Activated CD4-positive, alpha-beta T cell treated with anti-CD3 and anti-CD28 coated beads for 36 hours (primary cell): ENCODE measurements around the gene KCNA4. TPM values are rescaled to one million over a fixed set of nuclear protein-coding genes. Genes with fewer than 3 reads are reported as not detected.
A peak's percentile ranks its signal among the peaks of the same experiment; 100 is the strongest.
"Not testable (repeated sequence)": the region's sequence is repeated elsewhere in the genome, so short reads cannot be mapped to it uniquely, and the experiment has no call there.

ENCODE experiments used
- ATAC-seq: fragments of 200-7000 bp; cut with Tn5 transposase; one replicate; pipeline ENCODE4 v1.10.0; 2021; ENCODE audit warnings: mild to moderate bottlenecking, moderate library complexity
- CTCF ChIA-PET: fragments of 350-600 bp; sonication (Branson Sonifier 250); formaldehyde crosslinking; loops from one replicate; lab custom pipeline; 2021; ENCODE audit warnings: antibody characterized with exemption; lab: Charles Lee
- POLR2A ChIA-PET: fragments of 350-600 bp; sonication (Branson Sonifier 250); formaldehyde crosslinking; loops from one replicate; lab custom pipeline; 2021; ENCODE audit warnings: antibody characterized with exemption, inconsistent platforms; lab: Charles Lee
- DNase-seq: peaks from one replicate; pipeline ENCODE4 v3.0.0-alpha.2; 2020
- H3K27ac Mint-ChIP-seq: one replicate; pipeline ENCODE4 v1.8.0; 2021; ENCODE audit warnings: mixed read lengths
- H3K27me3 Mint-ChIP-seq: one replicate; pipeline ENCODE4 v1.8.0; 2021; ENCODE audit warnings: mixed read lengths
- H3K36me3 Mint-ChIP-seq: one replicate; pipeline ENCODE4 v1.8.0; 2021; ENCODE audit warnings: low read depth, mixed read lengths
- H3K4me1 Mint-ChIP-seq: one replicate; pipeline ENCODE4 v1.8.0; 2021; ENCODE audit warnings: mixed read lengths
- H3K4me3 Mint-ChIP-seq: one replicate; pipeline ENCODE4 v1.8.0; 2021; ENCODE audit warnings: mild to moderate bottlenecking, moderate library complexity, mixed read lengths
- H3K9me3 Mint-ChIP-seq: one replicate; pipeline ENCODE4 v1.8.0; 2021; ENCODE audit warnings: low read depth, mixed read lengths
- intact Hi-C, 2 experiments: fragments of 100-400 bp; cut with DNase I in 1 of 2; cut with micrococcal nuclease in 1 of 2; formaldehyde crosslinking; loops; one replicate each; pipeline versions ENCODE4 v1.14.2 to v1.15.1; 2022 to 2024; cut with DNase I, micrococcal nuclease
- total RNA-seq, 2 experiments: library from RNA; stranded (reverse); gene quantifications; one replicate each; pipeline ENCODE4 v1.2.3, GENCODE V29; 2021

KCNA4 gene
- total RNA-seq, 2 experiments from 2014 or later = not detected

- DNase-seq (no peak), ATAC-seq (no peak)
- no peaks in the 10 kb centered on the region for H3K4me1 Mint-ChIP-seq
- no peaks in the 10 kb centered on the region for H3K27me3 Mint-ChIP-seq
- no peaks in the 10 kb centered on the region for H3K36me3 Mint-ChIP-seq
- no peak overlapping the region for H3K4me3 Mint-ChIP-seq
- CTCF ChIA-PET = no interaction called here
- no peak overlapping the region for H3K27ac Mint-ChIP-seq
- H3K9me3 Mint-ChIP-seq = peaks cover 8% of the 10 kb centered on the region
- intact Hi-C loops = no loop called here
- POLR2A ChIA-PET = no interaction called here
Observed at GRCh38 chr11:29989174-29989970, 27.5 kb downstream of the KCNA4 start.

- Mint-ChIP-seq H3K27me3 (no peaks in the 10 kb centered on the region), H3K27ac (no peak overlapping the region), H3K4me3 (no peak overlapping the region), H3K9me3 (peaks cover 4% of the 10 kb centered on the region), H3K4me1 (no peaks in the 10 kb centered on the region), H3K36me3 (no peaks in the 10 kb centered on the region)
- ATAC-seq = no peak
- CTCF ChIA-PET = no interaction called here
- no peak for DNase-seq
- intact Hi-C loops = no loop called here
- POLR2A ChIA-PET = no interaction called here
Observed at GRCh38 chr11:29985248-29985647, 31.6 kb downstream of the KCNA4 start.

GRCh38 chr11:29984544-29984943 is 32.3 kb downstream of the KCNA4 start:
- Mint-ChIP-seq H3K36me3 (no peaks in the 10 kb centered on the region), H3K27me3 (no peaks in the 10 kb centered on the region), H3K9me3 (peaks cover 2% of the 10 kb centered on the region), H3K4me3 (no peak overlapping the region), H3K27ac (no peak overlapping the region), H3K4me1 (no peaks in the 10 kb centered on the region)
- intact Hi-C loops = no loop called here
- ATAC-seq = no peak
- ChIA-PET CTCF (no interaction called here), POLR2A (no interaction called here)
- DNase-seq = no peak

GRCh38 chr11:29978549-29978948 is 38.3 kb downstream of the KCNA4 start:
- intact Hi-C loops = no loop called here
- ChIA-PET CTCF (no interaction called here), POLR2A (no interaction called here)
- ATAC-seq (no peak), DNase-seq (no peak)
- Mint-ChIP-seq H3K27ac (no peak overlapping the region), H3K4me3 (no peak overlapping the region), H3K4me1 (no peaks in the 10 kb centered on the region), H3K36me3 (no peaks in the 10 kb centered on the region), H3K9me3 (peaks cover 6% of the 10 kb centered on the region), H3K27me3 (no peaks in the 10 kb centered on the region)

- CTCF ChIA-PET, H3K4me1 Mint-ChIP-seq, H3K27ac Mint-ChIP-seq, H3K27me3 Mint-ChIP-seq, POLR2A ChIA-PET, H3K4me3 Mint-ChIP-seq, H3K9me3 Mint-ChIP-seq, H3K36me3 Mint-ChIP-seq, ATAC-seq, DNase-seq, intact Hi-C loops: not testable (repeated sequence)
Observed at GRCh38 chr11:29975580-29975979, 41.2 kb downstream of the KCNA4 start.

GRCh38 chr11:29963796-29964195 is 53.0 kb downstream of the KCNA4 start:
- H3K9me3 Mint-ChIP-seq = no peaks in the 10 kb centered on the region
- intact Hi-C loops = no loop called here
- H3K27me3 Mint-ChIP-seq = no peaks in the 10 kb centered on the region
- CTCF ChIA-PET = no interaction called here
- ATAC-seq = no peak
- H3K36me3 Mint-ChIP-seq = no peaks in the 10 kb centered on the region
- no peak overlapping the region for H3K27ac Mint-ChIP-seq
- DNase-seq = no peak
- POLR2A ChIA-PET = no interaction called here
- H3K4me3 Mint-ChIP-seq = no peak overlapping the region
- H3K4me1 Mint-ChIP-seq = no peaks in the 10 kb centered on the region

- Mint-ChIP-seq H3K4me1 (no peaks in the 10 kb centered on the region), H3K36me3 (no peaks in the 10 kb centered on the region), H3K27me3 (no peaks in the 10 kb centered on the region), H3K27ac (no peak overlapping the region), H3K4me3 (no peak overlapping the region), H3K9me3 (no peaks in the 10 kb centered on the region)
- CTCF ChIA-PET = no interaction called here
- POLR2A ChIA-PET = no interaction called here
- DNase-seq (no peak), ATAC-seq (no peak)
- intact Hi-C loops = no loop called here
Observed at GRCh38 chr11:29963036-29963435, 53.8 kb downstream of the KCNA4 start.

GRCh38 chr11:29962243-29962642 is 54.6 kb downstream of the KCNA4 start:
- ChIA-PET CTCF (no interaction called here), POLR2A (no interaction called here)
- no peak for ATAC-seq
- H3K27me3 Mint-ChIP-seq = no peaks in the 10 kb centered on the region
- DNase-seq = peak; percentile 17
- no peak overlapping the region for H3K4me3 Mint-ChIP-seq
- H3K4me1 Mint-ChIP-seq = no peaks in the 10 kb centered on the region
- intact Hi-C loops = no loop called here
- no peak overlapping the region for H3K27ac Mint-ChIP-seq
- no peaks in the 10 kb centered on the region for H3K9me3 Mint-ChIP-seq
- no peaks in the 10 kb centered on the region for H3K36me3 Mint-ChIP-seq

Other genes with a start within 250 kb of the KCNA4 start
- gene FSHB, start 214.0 kb upstream of the KCNA4 start, total RNA-seq = not detected